Body of pancreas (tissue), 4 donors: Measurements from ENCODE around the gene PCSK6.

ENCODE experiments used
- POLR2A ChIP-seq, 3 donors: fragments of 450-650 bp; IDR thresholded peaks; one replicate each; pipeline ENCODE4 v1.6.1; 2016; ENCODE audit warnings: antibody characterized with exemption in 3 of 3, mild to moderate bottlenecking in 2 of 3
- TF ChIP-seq, protein P1 (sequence below), 7 experiments: fragments of 450-650 bp in 4 of 7; fragments of 200-600 bp in 3 of 7; sonication (generic) in 3 of 7; IDR thresholded peaks; one replicate each; pipeline ENCODE4 v1.5.1; 2016 to 2019; ENCODE audit warnings: antibody characterized with exemption in 7 of 7

DNA sequence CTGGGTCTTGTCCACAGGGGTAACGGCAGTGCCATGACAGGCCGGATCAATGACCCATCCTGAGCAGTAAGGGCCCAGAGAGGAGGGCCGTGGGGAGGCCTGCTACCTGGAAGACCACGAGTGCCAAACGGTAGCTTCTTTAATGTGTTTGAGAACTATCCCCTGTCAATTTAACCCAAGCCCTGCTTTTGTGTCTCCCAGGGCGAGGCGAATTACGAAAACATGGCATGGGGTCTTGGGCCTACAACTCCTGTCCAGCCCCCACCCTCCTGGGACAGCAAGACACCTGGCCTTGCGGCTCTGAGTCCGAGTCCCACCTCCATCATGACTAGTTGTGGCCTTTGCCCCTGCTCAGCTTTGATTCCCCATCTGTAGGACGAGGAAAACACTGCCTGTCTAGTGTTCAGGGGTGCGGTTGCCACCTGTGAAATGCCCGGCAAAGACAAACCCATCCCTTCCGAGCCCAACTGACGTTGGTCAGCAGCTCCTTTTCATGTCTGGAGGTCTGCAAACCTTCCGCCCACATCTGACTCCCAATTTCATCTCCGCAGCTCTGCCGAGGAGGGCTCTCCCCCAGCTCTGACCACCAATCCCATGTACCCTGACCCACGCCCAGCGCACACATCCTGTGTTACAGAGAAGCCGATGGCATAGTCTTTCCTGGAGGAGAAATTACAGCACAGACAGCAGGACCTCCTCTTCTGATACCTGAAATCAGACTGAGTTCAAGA, 165.5 kb downstream of the PCSK6 start:
- TF ChIP-seq, protein P1, sequence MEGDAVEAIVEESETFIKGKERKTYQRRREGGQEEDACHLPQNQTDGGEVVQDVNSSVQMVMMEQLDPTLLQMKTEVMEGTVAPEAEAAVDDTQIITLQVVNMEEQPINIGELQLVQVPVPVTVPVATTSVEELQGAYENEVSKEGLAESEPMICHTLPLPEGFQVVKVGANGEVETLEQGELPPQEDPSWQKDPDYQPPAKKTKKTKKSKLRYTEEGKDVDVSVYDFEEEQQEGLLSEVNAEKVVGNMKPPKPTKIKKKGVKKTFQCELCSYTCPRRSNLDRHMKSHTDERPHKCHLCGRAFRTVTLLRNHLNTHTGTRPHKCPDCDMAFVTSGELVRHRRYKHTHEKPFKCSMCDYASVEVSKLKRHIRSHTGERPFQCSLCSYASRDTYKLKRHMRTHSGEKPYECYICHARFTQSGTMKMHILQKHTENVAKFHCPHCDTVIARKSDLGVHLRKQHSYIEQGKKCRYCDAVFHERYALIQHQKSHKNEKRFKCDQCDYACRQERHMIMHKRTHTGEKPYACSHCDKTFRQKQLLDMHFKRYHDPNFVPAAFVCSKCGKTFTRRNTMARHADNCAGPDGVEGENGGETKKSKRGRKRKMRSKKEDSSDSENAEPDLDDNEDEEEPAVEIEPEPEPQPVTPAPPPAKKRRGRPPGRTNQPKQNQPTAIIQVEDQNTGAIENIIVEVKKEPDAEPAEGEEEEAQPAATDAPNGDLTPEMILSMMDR (IDR thresholded peaks at IDR 0.05) = no peak
- no peak for TF ChIP-seq POLR2A (IDR thresholded peaks at IDR 0.05)
